ENCODE measurements around the gene NTN1.
"Not testable (repeated sequence)": the region's sequence is repeated elsewhere in the genome, so short reads cannot be mapped to it uniquely, and the experiment has no call there.

The NTN1 gene

GRCh38 chr17:9148905-9149525, 127.7 kb downstream of the NTN1 start:
- H3K4me3 ChIP-seq (ENCODE audit: low read depth, low read length), result no peak overlapping the region

GRCh38 chr17:9150446-9151090, 129.3 kb downstream of the NTN1 start:
- no peak for TF ChIP-seq CTCF (IDR thresholded peaks at IDR 0.05; ENCODE audit: borderline replicate concordance, insufficient read depth, low read depth, low read length)
- H3K4me3 ChIP-seq (ENCODE audit: low read depth, low read length), result no peak overlapping the region

More at GRCh38 chr17:9148905-9149525, 127.7 kb downstream of the NTN1 start:
- no peak for TF ChIP-seq CTCF (IDR thresholded peaks at IDR 0.05; ENCODE audit: borderline replicate concordance, insufficient read depth, low read depth, low read length)

GRCh38 chr17:9151091-9151490, 129.8 kb downstream of the NTN1 start:
- H3K4me3 ChIP-seq (ENCODE audit: low read depth, low read length), result no peak overlapping the region
- TF ChIP-seq CTCF (IDR thresholded peaks at IDR 0.05; ENCODE audit: borderline replicate concordance, insufficient read depth, low read depth, low read length), result no peak

- H3K4me3 ChIP-seq (ENCODE audit: low read depth, low read length), result not testable (repeated sequence)
These were observed 130.4 kb downstream of the NTN1 start for GRCh38 chr17:9151740-9152139.

GRCh38 chr17:9158544-9159452, 137.5 kb downstream of the NTN1 start:
- no peak for TF ChIP-seq CTCF (IDR thresholded peaks at IDR 0.05; ENCODE audit: borderline replicate concordance, insufficient read depth, low read depth, low read length)

GRCh38 chr17:9162275-9162985, 141.1 kb downstream of the NTN1 start:
- no peak for TF ChIP-seq CTCF (IDR thresholded peaks at IDR 0.05; ENCODE audit: borderline replicate concordance, insufficient read depth, low read depth, low read length)
- H3K4me3 ChIP-seq (ENCODE audit: low read depth, low read length), result no peak overlapping the region

More at GRCh38 chr17:9158544-9159452, 137.5 kb downstream of the NTN1 start:
- no peak overlapping the region for H3K4me3 ChIP-seq (ENCODE audit: low read depth, low read length)

- TF ChIP-seq CTCF (IDR thresholded peaks at IDR 0.05; ENCODE audit: borderline replicate concordance, insufficient read depth, low read depth, low read length), result no peak
- no peak overlapping the region for H3K4me3 ChIP-seq (ENCODE audit: low read depth, low read length)
These were observed 145.5 kb downstream of the NTN1 start for GRCh38 chr17:9166788-9167187.

Measured in GM12875 (cell line).